Measurements from ENCODE around the gene SMARCD1.
A peak's percentile ranks its signal among the peaks of the same experiment; 100 is the strongest.

The SMARCD1 gene

GRCh38 chr12:50050119-50050385, 35.1 kb upstream of the SMARCD1 start:
- peaks cover 12% of the 10 kb centered on the region for H3K27me3 ChIP-seq (ENCODE audit: control insufficient read depth, insufficient read depth, low read length)
- H3K4me3 ChIP-seq (ENCODE audit: low read length): no peak overlapping the region

GRCh38 chr12:50050410-50051098, 34.6 kb upstream of the SMARCD1 start:
- Histone ChIP-seq H3K4me3 (ENCODE audit: low read length) (no peak overlapping the region), H3K9me3 (ENCODE audit: control insufficient read depth, low read length) (no peaks in the 10 kb centered on the region), H3K27me3 (ENCODE audit: control insufficient read depth, insufficient read depth, low read length) (peaks cover 12% of the 10 kb centered on the region), H3K36me3 (ENCODE audit: control insufficient read depth, insufficient read depth, low read length) (no peaks in the 10 kb centered on the region), H3K4me1 (ENCODE audit: control insufficient read depth, insufficient read depth, low read length) (peaks cover 28% of the 10 kb centered on the region), H3K9ac (ENCODE audit: low read length) (no peak overlapping the region)

More at GRCh38 chr12:50050119-50050385, 35.1 kb upstream of the SMARCD1 start:
- H3K4me1 ChIP-seq (ENCODE audit: control insufficient read depth, insufficient read depth, low read length): peaks cover 27% of the 10 kb centered on the region
- H3K9ac ChIP-seq (ENCODE audit: low read length): no peak overlapping the region
- H3K36me3 ChIP-seq (ENCODE audit: control insufficient read depth, insufficient read depth, low read length): no peaks in the 10 kb centered on the region
- H3K9me3 ChIP-seq (ENCODE audit: control insufficient read depth, low read length): no peaks in the 10 kb centered on the region

DNA sequence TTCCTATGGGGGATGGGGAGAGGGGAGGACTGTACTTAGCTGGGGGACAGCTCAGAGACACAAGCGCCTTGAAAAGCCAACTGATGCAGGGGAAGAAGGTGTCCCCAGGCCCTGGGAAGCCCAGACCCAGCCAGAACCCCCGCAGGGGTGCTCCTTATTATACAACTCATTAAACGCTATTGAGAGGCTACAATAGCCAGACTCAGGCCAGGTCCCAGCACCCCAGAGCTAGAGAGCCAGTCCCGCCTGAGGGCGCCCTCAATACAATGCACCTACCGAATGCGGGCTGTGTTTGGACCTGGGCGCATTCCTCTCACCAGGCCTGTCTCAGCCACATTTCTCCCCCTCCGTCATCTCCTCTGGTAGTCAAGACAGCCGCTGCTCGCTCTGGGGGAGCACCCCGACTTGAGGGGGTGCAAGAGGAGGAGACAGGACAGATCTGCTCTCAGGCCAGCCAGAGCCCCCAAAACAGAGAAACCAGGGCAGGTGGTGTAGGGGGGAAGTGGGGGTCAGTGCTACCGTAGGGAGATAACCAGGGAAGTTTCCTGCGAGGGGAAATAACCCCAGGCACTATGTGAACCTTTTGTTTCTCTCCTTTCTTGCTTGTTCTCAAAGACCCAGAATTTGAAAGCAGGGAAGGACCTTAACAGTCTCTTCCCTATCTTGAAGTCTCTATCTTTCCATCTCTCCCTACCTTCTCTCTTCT, 33.9 kb upstream of the SMARCD1 start:
- H3K27me3 ChIP-seq (ENCODE audit: control insufficient read depth, insufficient read depth, low read length): peaks cover 16% of the 10 kb centered on the region
- H3K4me3 ChIP-seq (ENCODE audit: low read length): no peak overlapping the region

GRCh38 chr12:50052544-50052943, 32.6 kb upstream of the SMARCD1 start:
- Histone ChIP-seq H3K36me3 (ENCODE audit: control insufficient read depth, insufficient read depth, low read length) (no peaks in the 10 kb centered on the region), H3K4me3 (ENCODE audit: low read length) (no peak overlapping the region), H3K9me3 (ENCODE audit: control insufficient read depth, low read length) (no peaks in the 10 kb centered on the region), H3K27me3 (ENCODE audit: control insufficient read depth, insufficient read depth, low read length) (peaks cover 26% of the 10 kb centered on the region), H3K4me1 (ENCODE audit: control insufficient read depth, insufficient read depth, low read length) (peaks cover 43% of the 10 kb centered on the region), H3K9ac (ENCODE audit: low read length) (no peak overlapping the region)

More for the DNA sequence above, 33.9 kb upstream of the SMARCD1 start:
- Histone ChIP-seq H3K9ac (ENCODE audit: low read length) (no peak overlapping the region), H3K4me1 (ENCODE audit: control insufficient read depth, insufficient read depth, low read length) (peaks cover 35% of the 10 kb centered on the region), H3K9me3 (ENCODE audit: control insufficient read depth, low read length) (no peaks in the 10 kb centered on the region), H3K36me3 (ENCODE audit: control insufficient read depth, insufficient read depth, low read length) (no peaks in the 10 kb centered on the region)

DNA sequence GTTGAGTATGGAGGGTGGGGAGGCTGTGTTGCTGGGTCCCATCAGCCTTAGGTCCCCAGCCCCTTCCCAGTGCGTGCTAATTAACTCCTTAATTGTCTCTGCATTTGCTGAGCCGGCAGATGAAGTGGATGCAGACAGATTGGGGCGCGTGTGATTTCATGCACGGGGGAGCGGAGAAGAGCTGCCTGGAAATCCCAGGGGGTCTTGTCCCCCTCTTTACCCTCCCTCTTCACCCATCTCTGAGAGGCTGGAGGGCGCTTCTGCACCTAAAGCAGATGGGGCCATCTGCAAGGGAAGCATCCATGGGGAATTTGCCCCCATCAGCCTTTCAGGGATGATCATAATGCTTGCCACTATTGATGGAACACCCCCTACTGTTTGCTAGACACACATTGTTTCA, 32.2 kb upstream of the SMARCD1 start:
- Histone ChIP-seq H3K9ac (ENCODE audit: low read length) (no peak overlapping the region), H3K27me3 (ENCODE audit: control insufficient read depth, insufficient read depth, low read length) (peaks cover 26% of the 10 kb centered on the region), H3K4me1 (ENCODE audit: control insufficient read depth, insufficient read depth, low read length) (peaks cover 43% of the 10 kb centered on the region), H3K4me3 (ENCODE audit: low read length) (no peak overlapping the region), H3K9me3 (ENCODE audit: control insufficient read depth, low read length) (no peaks in the 10 kb centered on the region), H3K36me3 (ENCODE audit: control insufficient read depth, insufficient read depth, low read length) (no peaks in the 10 kb centered on the region)

DNA sequence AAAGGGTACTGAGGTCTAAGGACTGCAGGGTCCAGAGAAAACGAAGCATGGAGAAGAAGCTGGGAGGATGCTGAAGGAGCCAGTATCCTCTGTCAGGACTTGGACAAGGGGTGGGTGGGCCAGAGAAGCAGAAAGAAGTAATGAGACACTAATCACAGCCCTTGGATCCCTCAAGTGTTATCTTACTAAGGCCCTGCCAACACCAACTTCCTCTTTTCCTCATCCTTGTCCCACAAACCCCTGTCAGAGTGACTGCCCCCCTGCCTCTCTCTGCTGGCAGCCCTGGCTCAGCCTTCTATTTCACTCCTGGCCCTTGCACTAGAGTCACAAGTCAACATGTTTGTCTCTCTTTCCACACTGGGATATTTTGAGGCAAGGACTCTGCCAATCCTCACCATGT, 31.6 kb upstream of the SMARCD1 start:
- Histone ChIP-seq H3K4me3 (ENCODE audit: low read length) (no peak overlapping the region), H3K9me3 (ENCODE audit: control insufficient read depth, low read length) (no peaks in the 10 kb centered on the region), H3K4me1 (ENCODE audit: control insufficient read depth, insufficient read depth, low read length) (peaks cover 43% of the 10 kb centered on the region), H3K36me3 (ENCODE audit: control insufficient read depth, insufficient read depth, low read length) (no peaks in the 10 kb centered on the region), H3K9ac (ENCODE audit: low read length) (no peak overlapping the region), H3K27me3 (ENCODE audit: control insufficient read depth, insufficient read depth, low read length) (peaks cover 32% of the 10 kb centered on the region)

DNA sequence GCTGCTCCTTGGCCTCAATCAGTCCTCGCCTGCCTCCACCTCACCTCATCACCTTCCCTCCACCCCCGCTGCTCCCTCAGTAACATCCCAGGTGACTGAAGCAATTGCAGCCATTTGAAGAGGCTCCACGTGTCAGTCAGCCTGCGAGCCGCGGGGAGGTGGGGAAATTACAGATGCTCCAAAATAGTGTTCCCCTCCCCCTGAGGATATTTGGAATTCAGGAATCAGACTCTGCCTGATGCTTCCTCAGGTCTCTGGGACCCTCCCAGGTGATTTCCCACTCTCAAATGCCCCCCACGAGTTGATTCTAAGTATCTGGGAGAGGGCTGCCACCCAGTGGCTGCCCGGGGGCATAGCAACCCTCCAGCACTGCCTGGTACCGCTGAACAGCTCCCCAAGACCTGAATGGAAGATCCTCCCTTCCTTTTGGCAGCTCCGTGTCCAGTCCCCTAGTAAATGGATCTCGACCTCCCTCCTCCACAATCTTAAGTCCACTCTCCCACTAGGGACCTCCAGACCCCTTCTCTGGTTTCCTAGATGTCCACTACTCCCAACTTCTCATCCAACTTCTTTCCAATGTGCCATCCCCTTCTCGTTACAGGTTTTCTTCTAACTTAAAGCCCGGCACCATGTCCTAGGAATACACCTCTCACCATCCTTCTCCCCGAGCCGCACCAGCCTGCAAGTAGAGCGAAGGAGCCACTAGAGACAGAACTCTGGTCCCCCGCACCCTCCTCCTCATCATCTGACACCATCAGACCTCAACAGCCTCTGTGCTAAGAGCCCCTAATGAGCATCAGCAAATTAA, 29.1 kb upstream of the SMARCD1 start:
- Histone ChIP-seq H3K4me3 (ENCODE audit: low read length) (no peak overlapping the region), H3K27me3 (ENCODE audit: control insufficient read depth, insufficient read depth, low read length) (peaks cover 33% of the 10 kb centered on the region), H3K9me3 (ENCODE audit: control insufficient read depth, low read length) (no peaks in the 10 kb centered on the region), H3K9ac (ENCODE audit: low read length) (peak overlapping the region; percentile 13), H3K4me1 (ENCODE audit: control insufficient read depth, insufficient read depth, low read length) (peaks cover 25% of the 10 kb centered on the region), H3K36me3 (ENCODE audit: control insufficient read depth, insufficient read depth, low read length) (no peaks in the 10 kb centered on the region)

GRCh38 chr12:50056639-50056976, 28.5 kb upstream of the SMARCD1 start:
- H3K36me3 ChIP-seq (ENCODE audit: control insufficient read depth, insufficient read depth, low read length): no peaks in the 10 kb centered on the region
- no peaks in the 10 kb centered on the region for H3K9me3 ChIP-seq (ENCODE audit: control insufficient read depth, low read length)
- H3K9ac ChIP-seq (ENCODE audit: low read length): peak overlapping the region; percentile 27
- peaks cover 19% of the 10 kb centered on the region for H3K4me1 ChIP-seq (ENCODE audit: control insufficient read depth, insufficient read depth, low read length)
- H3K27me3 ChIP-seq (ENCODE audit: control insufficient read depth, insufficient read depth, low read length): peaks cover 30% of the 10 kb centered on the region
- no peak overlapping the region for H3K4me3 ChIP-seq (ENCODE audit: low read length)

- Histone ChIP-seq H3K27me3 (ENCODE audit: control insufficient read depth, insufficient read depth, low read length) (peaks cover 24% of the 10 kb centered on the region), H3K9ac (ENCODE audit: low read length) (peak within 1 kb of the TSS; percentile 27), H3K4me1 (ENCODE audit: control insufficient read depth, insufficient read depth, low read length) (peaks cover 16% of the 10 kb centered on the region)
Measured at GRCh38 chr12:50057000-50057841, 27.9 kb upstream of the SMARCD1 start, which contains the start of gene ASIC1. Gene ASIC1 (plus strand): TSS chr12:50057596. CDS start chr12:50058767, 1,171 bp downstream.

GRCh38 chr12:50057896-50058670, 27.1 kb upstream of the SMARCD1 start:
- H3K9ac ChIP-seq (ENCODE audit: low read length): no peak overlapping the region
- no peaks in the 10 kb centered on the region for H3K36me3 ChIP-seq (ENCODE audit: control insufficient read depth, insufficient read depth, low read length)
- H3K4me1 ChIP-seq (ENCODE audit: control insufficient read depth, insufficient read depth, low read length): peaks cover 16% of the 10 kb centered on the region
- H3K9me3 ChIP-seq (ENCODE audit: control insufficient read depth, low read length): no peaks in the 10 kb centered on the region
- H3K27me3 ChIP-seq (ENCODE audit: control insufficient read depth, insufficient read depth, low read length): peaks cover 21% of the 10 kb centered on the region
- H3K4me3 ChIP-seq (ENCODE audit: low read length): no peak overlapping the region

More at GRCh38 chr12:50057000-50057841, 27.9 kb upstream of the SMARCD1 start, which contains the start of gene ASIC1:
- Histone ChIP-seq H3K4me3 (ENCODE audit: low read length) (no peak within 1 kb of the TSS), H3K9me3 (ENCODE audit: control insufficient read depth, low read length) (no peaks in the 10 kb centered on the region), H3K36me3 (ENCODE audit: control insufficient read depth, insufficient read depth, low read length) (no peaks in the 10 kb centered on the region)

DNA sequence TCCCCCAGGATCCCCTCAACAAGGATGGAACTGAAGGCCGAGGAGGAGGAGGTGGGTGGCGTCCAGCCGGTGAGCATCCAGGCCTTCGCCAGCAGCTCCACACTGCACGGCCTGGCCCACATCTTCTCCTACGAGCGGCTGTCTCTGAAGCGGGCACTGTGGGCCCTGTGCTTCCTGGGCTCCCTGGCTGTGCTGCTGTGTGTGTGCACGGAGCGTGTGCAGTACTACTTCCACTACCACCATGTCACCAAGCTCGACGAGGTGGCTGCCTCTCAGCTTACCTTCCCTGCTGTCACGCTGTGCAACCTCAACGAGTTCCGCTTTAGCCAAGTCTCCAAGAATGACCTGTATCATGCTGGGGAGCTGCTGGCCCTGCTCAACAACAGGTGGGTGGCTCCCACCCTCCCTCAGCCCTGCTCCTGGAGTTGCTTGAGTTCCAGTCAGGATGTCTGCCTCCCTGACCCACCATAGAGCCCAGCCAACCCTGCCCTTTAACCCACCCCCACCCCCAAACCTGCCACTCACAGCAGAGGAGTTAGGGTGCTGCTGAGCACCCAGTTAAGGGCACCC, 26.3 kb upstream of the SMARCD1 start:
- H3K4me1 ChIP-seq (ENCODE audit: control insufficient read depth, insufficient read depth, low read length): peaks cover 16% of the 10 kb centered on the region
- H3K9me3 ChIP-seq (ENCODE audit: control insufficient read depth, low read length): no peaks in the 10 kb centered on the region
- peaks cover 21% of the 10 kb centered on the region for H3K27me3 ChIP-seq (ENCODE audit: control insufficient read depth, insufficient read depth, low read length)
- no peak overlapping the region for H3K9ac ChIP-seq (ENCODE audit: low read length)
- no peaks in the 10 kb centered on the region for H3K36me3 ChIP-seq (ENCODE audit: control insufficient read depth, insufficient read depth, low read length)
- H3K4me3 ChIP-seq (ENCODE audit: low read length): no peak overlapping the region

Data from mucosa of stomach (tissue), 1 donor.